ENCODE measurements around the gene CLCNKB.
"Not testable (repeated sequence)": the region's sequence is repeated elsewhere in the genome, so short reads cannot be mapped to it uniquely, and the experiment has no call there.

Gene CLCNKB

GRCh38 chr1:16043521-16043920 is at the start of gene CLCNKB:
Gene CLCNKB, plus strand, starts transcription at chr1:16043782. Its CDS starts 711 bp downstream, at chr1:16044493.
- DNase-seq (ENCODE audit: low read depth in 3 of 3), result no peak

GRCh38 chr1:15994081-15994480 is 49.5 kb upstream of the CLCNKB start:
- DNase-seq (ENCODE audit: low read depth in 3 of 3), result no peak

- DNase-seq (ENCODE audit: low read depth in 3 of 3), result peak in 2 of 3 donors; percentile 23 to 43
Measured at GRCh38 chr1:15994590-15995351, 48.8 kb upstream of the CLCNKB start.

GRCh38 chr1:15997076-15997585 is 46.5 kb upstream of the CLCNKB start:
- DNase-seq (ENCODE audit: low read depth in 3 of 3), result no peak

GRCh38 chr1:15997637-15998280 is 45.8 kb upstream of the CLCNKB start:
- no peak for DNase-seq (ENCODE audit: low read depth in 3 of 3)

- DNase-seq (ENCODE audit: low read depth in 3 of 3), result no peak
Measured at GRCh38 chr1:15998929-15999328, 44.7 kb upstream of the CLCNKB start.

GRCh38 chr1:16001274-16001673 is 42.3 kb upstream of the CLCNKB start:
- not testable (repeated sequence) for DNase-seq (ENCODE audit: low read depth in 3 of 3)

- no peak for DNase-seq (ENCODE audit: low read depth in 3 of 3)
Measured at GRCh38 chr1:16005597-16005996, 38.0 kb upstream of the CLCNKB start.

GRCh38 chr1:16006010-16006409 is 37.6 kb upstream of the CLCNKB start:
- DNase-seq (ENCODE audit: low read depth in 3 of 3), result no peak

GRCh38 chr1:16006552-16007485 is 36.8 kb upstream of the CLCNKB start:
- no peak for DNase-seq (ENCODE audit: low read depth in 3 of 3)

- no peak for DNase-seq (ENCODE audit: low read depth in 3 of 3)
Measured at GRCh38 chr1:16007671-16008341, 35.8 kb upstream of the CLCNKB start.

- peak; percentile 54 to 66 (median 62) for DNase-seq (ENCODE audit: low read depth in 3 of 3)
Measured at GRCh38 chr1:16009030-16009460, 34.5 kb upstream of the CLCNKB start.

- DNase-seq (ENCODE audit: low read depth in 3 of 3), result no peak
Measured at GRCh38 chr1:16009678-16010077, 33.9 kb upstream of the CLCNKB start.

- no peak for DNase-seq (ENCODE audit: low read depth in 3 of 3)
Measured at GRCh38 chr1:16010837-16011236, 32.7 kb upstream of the CLCNKB start.

- no peak for DNase-seq (ENCODE audit: low read depth in 3 of 3)
Measured at GRCh38 chr1:16011936-16012589, 31.5 kb upstream of the CLCNKB start.

GRCh38 chr1:16012590-16013219 is 30.9 kb upstream of the CLCNKB start:
- DNase-seq (ENCODE audit: low read depth in 3 of 3), result peak in 1 of 3 donors; percentile 34

GRCh38 chr1:16013220-16013907 is 30.2 kb upstream of the CLCNKB start:
- DNase-seq (ENCODE audit: low read depth in 3 of 3), result peak in 2 of 3 donors; percentile 30 to 41

- no peak for DNase-seq (ENCODE audit: low read depth in 3 of 3)
Measured at GRCh38 chr1:16013908-16014258, 29.7 kb upstream of the CLCNKB start.

Data from stimulated activated CD4-positive, alpha-beta T cell treated with anti-CD3 and anti-CD28 coated beads, TNF-alpha, amount 100 ng/mL, for 48 hours (primary cell).